GM19351 (cell line): ENCODE results near the gene RGP1.

ENCODE experiments used
- ATAC-seq: cut with Tn5 transposase; IDR thresholded peaks from one replicate; pipeline ENCODE4 v1.9.1; 2021; ENCODE audit warnings: mild to moderate bottlenecking, moderate library complexity; ENCODE audit not compliant: unreplicated experiment

Gene RGP1

GRCh38 chr9:35769763-35770162, 20.7 kb downstream of the RGP1 start:
- ATAC-seq, result no peak

- no peak for ATAC-seq
Measured at GRCh38 chr9:35771075-35771433, 22.0 kb downstream of the RGP1 start.

GRCh38 chr9:35771534-35771933, 22.4 kb downstream of the RGP1 start:
- ATAC-seq, result no peak

GRCh38 chr9:35771943-35772342, 22.9 kb downstream of the RGP1 start:
- no peak for ATAC-seq

GRCh38 chr9:35774907-35775635, 26.0 kb downstream of the RGP1 start:
- no peak for ATAC-seq

GRCh38 chr9:35776018-35776417, 26.9 kb downstream of the RGP1 start:
- ATAC-seq, result no peak

GRCh38 chr9:35778496-35778895, 29.4 kb downstream of the RGP1 start:
- no peak for ATAC-seq

- ATAC-seq, result no peak
Measured at GRCh38 chr9:35781066-35781465, 32.0 kb downstream of the RGP1 start.

- ATAC-seq, result no peak
Measured at GRCh38 chr9:35783418-35783817, 34.3 kb downstream of the RGP1 start.

- ATAC-seq, result no peak
Measured at GRCh38 chr9:35789541-35789940, 40.5 kb downstream of the RGP1 start.

- ATAC-seq, result no peak
Measured at GRCh38 chr9:35790025-35790384, 40.9 kb downstream of the RGP1 start.

GRCh38 chr9:35790385-35791296, 41.6 kb downstream of the RGP1 start:
- no peak for ATAC-seq

- ATAC-seq, result no peak
Measured at GRCh38 chr9:35791297-35791921, 42.3 kb downstream of the RGP1 start, which contains the start of gene NPR2. NPR2 (plus strand) TSS chr9:35791591; CDS start chr9:35792409, 818 bp downstream.

GRCh38 chr9:35792024-35792813, 43.1 kb downstream of the RGP1 start:
- ATAC-seq, result no peak

- no peak for ATAC-seq
Measured at GRCh38 chr9:35792826-35793225, 43.7 kb downstream of the RGP1 start.

- no peak for ATAC-seq
Measured at GRCh38 chr9:35793461-35793860, 44.4 kb downstream of the RGP1 start.

GRCh38 chr9:35795695-35796094, 46.6 kb downstream of the RGP1 start:
- no peak for ATAC-seq

GRCh38 chr9:35797311-35798109, 48.4 kb downstream of the RGP1 start:
- ATAC-seq, result no peak

- no peak for ATAC-seq
Measured at GRCh38 chr9:35798658-35799374, 49.7 kb downstream of the RGP1 start.
